Epithelial cell of esophagus (primary cell): ENCODE measurements around the gene TRMT61B.

Experiments used
- DNase-seq: peaks from one replicate; pipeline ENCODE4 v3.0.0; 2010; ENCODE audit warnings: low read depth
- H3K4me3 ChIP-seq: 2 replicates; pipeline ENCODE4 v1.5.1; 2011; ENCODE audit warnings: mild to moderate bottlenecking, low read length, control low read depth
- CTCF ChIP-seq: IDR thresholded peaks from 2 replicates; pipeline ENCODE4 v1.5.1; 2011; ENCODE audit warnings: low read depth, mild to moderate bottlenecking, low read length, control low read depth, inconsistent platforms; ENCODE audit not compliant: insufficient read depth; ENCODE audit errors: missing control alignments

Gene TRMT61B

GRCh38 chr2:28869494-28870145 is 489 bp downstream of the TRMT61B start:
- no peak for TF ChIP-seq CTCF
- DNase-seq: peak; percentile 0
- H3K4me3 ChIP-seq: peak overlapping the region; percentile 97

- no peak for TF ChIP-seq CTCF
- peak; percentile 5 for DNase-seq
- peak overlapping the region; percentile 97 for H3K4me3 ChIP-seq
Observed at GRCh38 chr2:28868611-28869010, 1.5 kb downstream of the TRMT61B start.

GRCh38 chr2:28855977-28856376 is 14.1 kb downstream of the TRMT61B start:
- TF ChIP-seq CTCF: no peak
- no peak for DNase-seq
- H3K4me3 ChIP-seq: no peak overlapping the region

GRCh38 chr2:28855193-28855592 is 14.9 kb downstream of the TRMT61B start:
- no peak for DNase-seq
- TF ChIP-seq CTCF: no peak
- no peak overlapping the region for H3K4me3 ChIP-seq

- H3K4me3 ChIP-seq: no peak overlapping the region
- DNase-seq: no peak
- no peak for TF ChIP-seq CTCF
Observed at GRCh38 chr2:28842042-28842441, 28.1 kb downstream of the TRMT61B start.

- no peak for TF ChIP-seq CTCF
- no peak overlapping the region for H3K4me3 ChIP-seq
- DNase-seq: no peak
Observed at GRCh38 chr2:28838971-28839370, 31.1 kb downstream of the TRMT61B start.

GRCh38 chr2:28835781-28836180 is 34.3 kb downstream of the TRMT61B start:
- DNase-seq: no peak
- no peak for TF ChIP-seq CTCF
- H3K4me3 ChIP-seq: no peak overlapping the region
